ENCODE measurements around the gene LRRC8A. TPM values are rescaled to one million over a fixed set of nuclear protein-coding genes. Genes with fewer than 3 reads are reported as not detected.

LRRC8A gene
- total RNA-seq, 2 donors from 2014 or later = 54.6 to 58.7 TPM

GRCh38 chr9:128936171-128936865 lies 54.4 kb downstream of the LRRC8A start:
- Histone ChIP-seq H3K27ac (ENCODE audit: low read depth, low read length) (no peak overlapping the region), H3K27me3 (ENCODE audit: control insufficient read depth, insufficient read depth, low read length, poor library complexity, severe bottlenecking) (no peaks in the 10 kb centered on the region), H3K9ac (ENCODE audit: extremely low read depth, low read length, poor library complexity, severe bottlenecking) (no peak overlapping the region), H3K4me1 (ENCODE audit: control insufficient read depth, insufficient read depth, low read length) (no peaks in the 10 kb centered on the region), H3K4me3 (ENCODE audit: low read length) (no peak overlapping the region), H3K36me3 (ENCODE audit: control insufficient read depth, insufficient read depth, low read length) (no peaks in the 10 kb centered on the region), H3K9me3 (ENCODE audit: control insufficient read depth, low read length) (no peaks in the 10 kb centered on the region)
- 86 to 93% methylated on average over 8 to 11 of the region's 11 CpGs for WGBS, 2 experiments (ENCODE audit: insufficient coverage in 1 of 2, insufficient read length in 1 of 2)
- no peaks in the 10 kb centered on the region for H3K27me3 Mint-ChIP-seq (ENCODE audit: insufficient read depth)
- H3K36me3 Mint-ChIP-seq (ENCODE audit: low read depth) = no peaks in the 10 kb centered on the region
- no peak for DNase-seq
- H3K9me3 Mint-ChIP-seq = no peaks in the 10 kb centered on the region
- H3K4me1 Mint-ChIP-seq = no peaks in the 10 kb centered on the region
- H3K4me3 Mint-ChIP-seq = no peak overlapping the region
- no peak for TF ChIP-seq CTCF (conservative IDR thresholded peaks at IDR 0.05)
- H3K27ac Mint-ChIP-seq = no peak overlapping the region

- H3K36me3 Mint-ChIP-seq (ENCODE audit: low read depth) = no peaks in the 10 kb centered on the region
- H3K27me3 Mint-ChIP-seq (ENCODE audit: insufficient read depth) = no peaks in the 10 kb centered on the region
- Histone ChIP-seq H3K27ac (ENCODE audit: low read depth, low read length) (no peak overlapping the region), H3K36me3 (ENCODE audit: control insufficient read depth, insufficient read depth, low read length) (no peaks in the 10 kb centered on the region), H3K4me1 (ENCODE audit: control insufficient read depth, insufficient read depth, low read length) (no peaks in the 10 kb centered on the region), H3K9me3 (ENCODE audit: control insufficient read depth, low read length) (no peaks in the 10 kb centered on the region), H3K4me3 (ENCODE audit: low read length) (no peak overlapping the region), H3K27me3 (ENCODE audit: control insufficient read depth, insufficient read depth, low read length, poor library complexity, severe bottlenecking) (no peaks in the 10 kb centered on the region), H3K9ac (ENCODE audit: extremely low read depth, low read length, poor library complexity, severe bottlenecking) (no peak overlapping the region)
- no peak overlapping the region for H3K27ac Mint-ChIP-seq
- DNase-seq = no peak
- H3K4me1 Mint-ChIP-seq = no peaks in the 10 kb centered on the region
- WGBS, 2 experiments (ENCODE audit: insufficient coverage in 1 of 2, insufficient read length in 1 of 2) = 94 to 95% methylated on average over 4 to 9 of the region's 9 CpGs
- H3K9me3 Mint-ChIP-seq = no peaks in the 10 kb centered on the region
- no peak overlapping the region for H3K4me3 Mint-ChIP-seq
- TF ChIP-seq CTCF (conservative IDR thresholded peaks at IDR 0.05) = no peak
These were observed 55.6 kb downstream of the LRRC8A start for GRCh38 chr9:128937310-128938165.

- WGBS, 2 experiments (ENCODE audit: insufficient coverage in 1 of 2, insufficient read length in 1 of 2) = 87 to 89% methylated on average over 12 to 15 of the region's 15 CpGs
- H3K4me1 Mint-ChIP-seq = no peaks in the 10 kb centered on the region
- no peak overlapping the region for H3K4me3 Mint-ChIP-seq
- peaks cover under 1% of the 10 kb centered on the region for H3K36me3 Mint-ChIP-seq (ENCODE audit: low read depth)
- Histone ChIP-seq H3K27me3 (ENCODE audit: control insufficient read depth, insufficient read depth, low read length, poor library complexity, severe bottlenecking) (no peaks in the 10 kb centered on the region), H3K4me1 (ENCODE audit: control insufficient read depth, insufficient read depth, low read length) (peaks cover 3% of the 10 kb centered on the region), H3K9me3 (ENCODE audit: control insufficient read depth, low read length) (no peaks in the 10 kb centered on the region), H3K4me3 (ENCODE audit: low read length) (no peak overlapping the region), H3K36me3 (ENCODE audit: control insufficient read depth, insufficient read depth, low read length) (peaks cover under 1% of the 10 kb centered on the region), H3K27ac (ENCODE audit: low read depth, low read length) (no peak overlapping the region), H3K9ac (ENCODE audit: extremely low read depth, low read length, poor library complexity, severe bottlenecking) (no peak overlapping the region)
- H3K27ac Mint-ChIP-seq = no peak overlapping the region
- no peak for TF ChIP-seq CTCF (conservative IDR thresholded peaks at IDR 0.05)
- DNase-seq = no peak
- H3K9me3 Mint-ChIP-seq = no peaks in the 10 kb centered on the region
- no peaks in the 10 kb centered on the region for H3K27me3 Mint-ChIP-seq (ENCODE audit: insufficient read depth)
These were observed 58.5 kb downstream of the LRRC8A start for GRCh38 chr9:128940271-128940921.
